Endothelial cell of umbilical vein (primary cell): Measurements from ENCODE around the gene FMO5. TPM values are rescaled to one million over a fixed set of nuclear protein-coding genes. Genes with fewer than 3 reads are reported as not detected.
"Not testable (repeated sequence)": the region's sequence is repeated elsewhere in the genome, so short reads cannot be mapped to it uniquely, and the experiment has no call there.

Source experiments
- BruUV-seq: library from RNA; stranded (reverse); fragments of 400-500 nt; replicated peaks from 2 replicates; lab custom pipeline; 2021; lab: Mats Ljungman, UMichigan
- CTCF ChIA-PET: fragments of 300-600, 350-600 bp; sonication (Branson Sonifier 250); formaldehyde crosslinking; loops from one replicate; lab custom pipeline; 2021; ENCODE audit warnings: antibody characterized with exemption, inconsistent platforms; lab: Charles Lee
- POLR2A ChIA-PET: fragments of 300-600, 350-600 bp; sonication (Branson Sonifier 250); formaldehyde crosslinking; loops from one replicate; lab custom pipeline; 2021; ENCODE audit warnings: antibody characterized with exemption, inconsistent platforms; lab: Charles Lee
- DNase-seq: peaks from one replicate; pipeline ENCODE4 v3.0.0-alpha.2; 2011; ENCODE audit warnings: low read depth, low spot score
- FAIRE-seq: peaks from 2 replicates; lab custom pipeline; 2011; peaks lifted over from hg19 to GRCh38; lab: Jason Lieb, UNC
- H2AFZ ChIP-seq: 2 replicates; pipeline ENCODE4 v1.6.0; 2012; ENCODE audit warnings: low read depth, low read length, control low read depth, inconsistent platforms
- H3K27ac ChIP-seq: 2 replicates; pipeline ENCODE4 v1.5.1; 2011; ENCODE audit warnings: low read depth, mild to moderate bottlenecking, control low read depth, low read length, moderate library complexity; ENCODE audit not compliant: insufficient read depth
- H3K27me3 ChIP-seq, 2 experiments: 2 replicates each; pipeline versions ENCODE4 v1.6.0 to v1.6.1; 2011; ENCODE audit warnings: low read length in 2 of 2, mixed read lengths in 1 of 2; ENCODE audit not compliant: control insufficient read depth in 2 of 2, insufficient read depth in 2 of 2
- H3K36me3 ChIP-seq, 2 experiments: 2 replicates in 1 of 2; 3 replicates in 1 of 2; pipeline ENCODE4 v1.5.1; 2011; ENCODE audit warnings: low read length in 2 of 2, mild to moderate bottlenecking in 1 of 2, moderate library complexity in 1 of 2; ENCODE audit not compliant: control insufficient read depth in 2 of 2, insufficient read depth in 2 of 2; ENCODE audit errors: extremely low read depth in 1 of 2
- H3K4me1 ChIP-seq: 3 replicates; pipeline ENCODE4 v1.5.1; 2011; ENCODE audit warnings: mild to moderate bottlenecking, low read length; ENCODE audit not compliant: control insufficient read depth, insufficient read depth; ENCODE audit errors: extremely low read depth
- H3K4me2 ChIP-seq: 2 replicates; pipeline ENCODE4 v1.6.1; 2011; ENCODE audit warnings: low read length, control low read depth, mixed read lengths; ENCODE audit not compliant: insufficient read depth
- H3K4me3 ChIP-seq, 3 experiments: fragments of 200-600 bp in 1 of 3; sonication (generic), shearing (Covaris generic) in 1 of 3; replicated peaks in 1 of 3; 2 replicates each; pipeline ENCODE4 v1.5.1; 2011 to 2016; ENCODE audit warnings: control low read depth in 3 of 3, low read length in 3 of 3, mild to moderate bottlenecking in 2 of 3, inconsistent platforms in 1 of 3, low read depth in 1 of 3, moderate library complexity in 1 of 3; ENCODE audit not compliant: insufficient read depth in 1 of 3
- H3K79me2 ChIP-seq: 2 replicates; pipeline ENCODE4 v1.6.0; 2012; ENCODE audit warnings: low read length, inconsistent platforms; ENCODE audit not compliant: control insufficient read depth, insufficient read depth
- H3K9ac ChIP-seq: replicated peaks from 2 replicates; pipeline ENCODE3; 2011; ENCODE audit warnings: low read length, control low read depth; ENCODE audit not compliant: insufficient read depth; ENCODE audit errors: extremely low read depth
- H3K9me1 ChIP-seq: replicated peaks from 3 replicates; pipeline ENCODE4 v1.6.0; 2011; ENCODE audit warnings: mild to moderate bottlenecking, low read length; ENCODE audit not compliant: control insufficient read depth, insufficient read depth; ENCODE audit errors: extremely low read depth
- H3K9me3 ChIP-seq: replicated peaks from 2 replicates; pipeline ENCODE4 v1.5.1; 2012; ENCODE audit warnings: low read length, inconsistent platforms; ENCODE audit not compliant: control insufficient read depth, insufficient read depth
- H4K20me1 ChIP-seq: replicated peaks from 2 replicates; pipeline ENCODE3; 2011; ENCODE audit warnings: mild to moderate bottlenecking, low read length; ENCODE audit not compliant: control insufficient read depth, insufficient read depth; ENCODE audit errors: extremely low read depth
- CTCF ChIP-seq, 2 donors: IDR thresholded peaks; 1 replicate in 1 of 2; 2 replicates in 1 of 2; pipeline ENCODE4 v1.5.1; 2011; ENCODE audit warnings: low read length in 2 of 2, mild to moderate bottlenecking in 2 of 2, moderate library complexity in 2 of 2, control low read depth in 1 of 2, inconsistent platforms in 1 of 2, low read depth in 1 of 2; ENCODE audit not compliant: insufficient read depth in 1 of 2; ENCODE audit errors: extremely low read depth in 1 of 2
- EZH2 ChIP-seq: IDR thresholded peaks from 2 replicates; pipeline ENCODE4 v1.6.1; 2012; ENCODE audit warnings: borderline replicate concordance, low read depth, mild to moderate bottlenecking, moderate library complexity, low read length, inconsistent platforms; ENCODE audit not compliant: severe bottlenecking
- FOS ChIP-seq: IDR thresholded peaks from 2 replicates; pipeline ENCODE4 v1.6.1; 2011; ENCODE audit warnings: mild to moderate bottlenecking, low read length, moderate library complexity, borderline replicate concordance; ENCODE audit not compliant: insufficient read depth
- GATA2 ChIP-seq: IDR thresholded peaks from 2 replicates; pipeline ENCODE4 v1.7.0; 2011; ENCODE audit warnings: low read depth, mild to moderate bottlenecking, moderate library complexity, mixed read lengths, low read length; ENCODE audit not compliant: insufficient read length, insufficient read depth
- JUN ChIP-seq: IDR thresholded peaks from 2 replicates; pipeline ENCODE4 v1.6.1; 2011; ENCODE audit warnings: borderline replicate concordance, low read depth; ENCODE audit not compliant: insufficient read length, insufficient read depth
- MAX ChIP-seq: IDR thresholded peaks from 2 replicates; pipeline ENCODE4 v1.6.1; 2011; ENCODE audit not compliant: insufficient read depth, insufficient read length
- MYC ChIP-seq: IDR thresholded peaks from one replicate; pipeline ENCODE4 v1.6.1; 2011; ENCODE audit warnings: mild to moderate bottlenecking, low read depth, low read length
- POLR2A ChIP-seq: IDR thresholded peaks from 2 replicates; pipeline ENCODE4 v1.6.1; 2012; ENCODE audit warnings: low read depth, mild to moderate bottlenecking, control low read depth, low read length
- POLR2AphosphoS5 ChIP-seq: IDR thresholded peaks from 2 replicates; pipeline ENCODE4 v1.6.1; 2012; ENCODE audit warnings: low read depth, mild to moderate bottlenecking, control low read depth, low read length, moderate library complexity; ENCODE audit not compliant: insufficient read depth
- dilution Hi-C: fragments of 300-500 bp; cut with MboI; formaldehyde crosslinking; loops from one replicate; pipeline ENCODE4 v1.15.0; 2019; ENCODE audit warnings: low sequenced_read_pairs; ENCODE audit not compliant: extremely low pct_ligation_motif_present
- intact Hi-C: fragments of 100-400 bp; cut with micrococcal nuclease; formaldehyde crosslinking; loops from one replicate; pipeline ENCODE4 v1.10.0; 2022
- polyA plus RNA-seq, 4 experiments: library from polyadenylated mRNA; depleted of rRNA in 3 of 4; stranded (reverse) in 3 of 4; unstranded in 1 of 4; fragments of >200 nt; gene quantifications; 2 replicates each; pipeline versions ENCODE4 v1.2.1 to v1.2.3, GENCODE V29; 2011 to 2012; ENCODE audit warnings: missing spikeins in 1 of 4
- total RNA-seq: library from RNA; stranded (reverse); gene quantifications from 2 replicates; pipeline ENCODE4 v1.2.3, GENCODE V29; 2021

FMO5 gene
- total and polyA plus RNA-seq, 2 donors (not counting 3 experiments of a cell fraction or from before 2014, with no cell fraction given): 0.48 to 0.60 TPM

- H3K27me3 ChIP-seq: peaks cover 2 to 3% of the 10 kb centered on the region in 2 experiments
- H3K9ac ChIP-seq: no peak overlapping the region
- ChIA-PET CTCF (interaction anchor here (1.3 kb wide), 1 partner anchor 38 kb away, joined by 3 read pairs; no protein-coding TSS in a partner anchor), POLR2A (no interaction called here)
- no peak for TF ChIP-seq GATA2
- no peak for TF ChIP-seq FOS
- TF ChIP-seq MAX: no peak
- TF ChIP-seq POLR2AphosphoS5: no peak
- no peak for TF ChIP-seq JUN
- TF ChIP-seq CTCF (IDR thresholded peaks at IDR 0.05; ENCODE audit: extremely low read depth in 1 of 2, insufficient read depth in 1 of 2, low read depth in 1 of 2, low read length in 2 of 2): no peak
- TF ChIP-seq POLR2A: no peak
- TF ChIP-seq MYC: no peak
- TF ChIP-seq EZH2: no peak
- no TSS peak for BruUV-seq
- FAIRE-seq: no peak
- H3K9me1 ChIP-seq: no peaks in the 10 kb centered on the region
- H3K79me2 ChIP-seq: no peaks in the 10 kb centered on the region
- dilution Hi-C loops (no loop called here), intact Hi-C loops (no loop called here)
- H3K4me1 ChIP-seq: no peaks in the 10 kb centered on the region
- no peak overlapping the region for H3K4me2 ChIP-seq
- no peak overlapping the region for H3K4me3 ChIP-seq
- no peak overlapping the region for H3K27ac ChIP-seq
- no peak for DNase-seq
- no peaks in the 10 kb centered on the region for H4K20me1 ChIP-seq
- no peaks in the 10 kb centered on the region for H3K36me3 ChIP-seq
- H2AFZ ChIP-seq: no peak overlapping the region
- H3K9me3 ChIP-seq: no peaks in the 10 kb centered on the region
Observed at GRCh38 chr1:147235822-147236221, 10.7 kb upstream of the FMO5 start.

- H3K9ac ChIP-seq, H3K9me1 ChIP-seq, DNase-seq, POLR2A ChIA-PET, FAIRE-seq, intact Hi-C loops, H2AFZ ChIP-seq, H4K20me1 ChIP-seq, dilution Hi-C loops, CTCF ChIA-PET, H3K4me1 ChIP-seq, H3K9me3 ChIP-seq, H3K36me3 ChIP-seq, H3K4me2 ChIP-seq, H3K27me3 ChIP-seq, BruUV-seq, H3K4me3 ChIP-seq, H3K79me2 ChIP-seq, H3K27ac ChIP-seq: not testable (repeated sequence)
Observed at GRCh38 chr1:147233903-147234302, 8.8 kb upstream of the FMO5 start.

- CTCF ChIA-PET, intact Hi-C loops, H3K4me2 ChIP-seq: not testable (repeated sequence)
Observed at GRCh38 chr1:147231032-147231431, 5.9 kb upstream of the FMO5 start.

More at GRCh38 chr1:147231032-147231431, 5.9 kb upstream of the FMO5 start:
- H3K36me3 ChIP-seq, H3K27me3 ChIP-seq, H3K9me3 ChIP-seq, H3K9me1 ChIP-seq, dilution Hi-C loops, DNase-seq, FAIRE-seq, H2AFZ ChIP-seq, H3K4me3 ChIP-seq, BruUV-seq, POLR2A ChIA-PET, H3K27ac ChIP-seq, H3K79me2 ChIP-seq, H4K20me1 ChIP-seq, H3K4me1 ChIP-seq, H3K9ac ChIP-seq: not testable (repeated sequence)
